ENCODE measurements around the gene MRPL33.

DNA sequence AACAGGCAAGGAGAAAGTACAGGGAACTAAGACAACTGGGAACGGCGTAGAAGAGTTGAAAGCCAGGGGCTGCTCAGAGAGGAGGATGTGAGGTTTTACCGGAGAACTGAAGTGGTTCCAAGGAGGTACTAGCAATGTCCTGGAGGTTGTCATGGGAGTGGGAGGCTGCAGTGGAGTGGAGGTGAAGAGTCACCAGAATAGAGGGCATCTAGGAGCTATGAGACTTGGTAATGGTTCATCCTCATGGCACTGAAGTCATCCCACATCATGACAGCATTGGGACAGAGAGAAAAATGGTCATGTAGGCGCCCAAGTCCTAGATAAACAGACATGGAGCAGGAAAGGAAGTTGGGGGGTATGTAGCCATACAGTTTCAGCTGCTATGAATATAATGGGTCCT is 26.3 kb downstream of the MRPL33 start:
- TF ChIP-seq, protein P1, sequence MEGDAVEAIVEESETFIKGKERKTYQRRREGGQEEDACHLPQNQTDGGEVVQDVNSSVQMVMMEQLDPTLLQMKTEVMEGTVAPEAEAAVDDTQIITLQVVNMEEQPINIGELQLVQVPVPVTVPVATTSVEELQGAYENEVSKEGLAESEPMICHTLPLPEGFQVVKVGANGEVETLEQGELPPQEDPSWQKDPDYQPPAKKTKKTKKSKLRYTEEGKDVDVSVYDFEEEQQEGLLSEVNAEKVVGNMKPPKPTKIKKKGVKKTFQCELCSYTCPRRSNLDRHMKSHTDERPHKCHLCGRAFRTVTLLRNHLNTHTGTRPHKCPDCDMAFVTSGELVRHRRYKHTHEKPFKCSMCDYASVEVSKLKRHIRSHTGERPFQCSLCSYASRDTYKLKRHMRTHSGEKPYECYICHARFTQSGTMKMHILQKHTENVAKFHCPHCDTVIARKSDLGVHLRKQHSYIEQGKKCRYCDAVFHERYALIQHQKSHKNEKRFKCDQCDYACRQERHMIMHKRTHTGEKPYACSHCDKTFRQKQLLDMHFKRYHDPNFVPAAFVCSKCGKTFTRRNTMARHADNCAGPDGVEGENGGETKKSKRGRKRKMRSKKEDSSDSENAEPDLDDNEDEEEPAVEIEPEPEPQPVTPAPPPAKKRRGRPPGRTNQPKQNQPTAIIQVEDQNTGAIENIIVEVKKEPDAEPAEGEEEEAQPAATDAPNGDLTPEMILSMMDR (conservative IDR thresholded peaks at IDR 0.05 in 1 of 2, IDR thresholded peaks at IDR 0.05 in 1 of 2; ENCODE audit: extremely low read depth in 1 of 2, insufficient read depth in 1 of 2, low read depth in 1 of 2, low read length in 2 of 2), result no peak
- TF ChIP-seq EZH2 (IDR thresholded peaks at IDR 0.05; ENCODE audit: borderline replicate concordance, low read length), result no peak
